GM18858 (cell line): ENCODE data around the gene ENTHD1.

Source experiments
- ATAC-seq: cut with Tn5 transposase; IDR thresholded peaks from one replicate; pipeline ENCODE4 v1.9.1; 2021; ENCODE audit not compliant: unreplicated experiment

The ENTHD1 gene, protein sequence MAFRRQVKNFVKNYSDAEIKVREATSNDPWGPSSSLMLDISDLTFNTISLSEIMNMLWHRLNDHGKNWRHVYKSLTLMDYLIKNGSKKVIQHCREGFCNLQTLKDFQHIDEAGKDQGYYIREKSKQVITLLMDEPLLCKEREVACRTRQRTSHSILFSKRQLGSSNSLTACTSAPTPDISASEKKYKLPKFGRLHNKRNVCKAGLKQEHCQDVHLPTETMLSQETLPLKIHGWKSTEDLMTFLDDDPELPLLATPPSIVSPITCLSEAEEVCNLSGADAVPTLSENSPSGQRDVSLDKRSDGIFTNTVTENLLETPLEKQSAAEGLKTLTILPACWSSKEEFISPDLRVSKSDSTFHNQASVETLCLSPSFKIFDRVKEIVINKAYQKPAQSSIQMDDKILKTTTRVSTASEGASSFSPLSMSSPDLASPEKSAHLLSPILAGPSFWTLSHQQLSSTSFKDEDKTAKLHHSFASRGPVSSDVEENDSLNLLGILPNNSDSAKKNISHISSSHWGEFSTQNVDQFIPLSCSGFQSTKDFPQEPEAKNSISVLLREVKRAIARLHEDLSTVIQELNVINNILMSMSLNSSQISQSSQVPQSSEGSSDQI

DNA sequence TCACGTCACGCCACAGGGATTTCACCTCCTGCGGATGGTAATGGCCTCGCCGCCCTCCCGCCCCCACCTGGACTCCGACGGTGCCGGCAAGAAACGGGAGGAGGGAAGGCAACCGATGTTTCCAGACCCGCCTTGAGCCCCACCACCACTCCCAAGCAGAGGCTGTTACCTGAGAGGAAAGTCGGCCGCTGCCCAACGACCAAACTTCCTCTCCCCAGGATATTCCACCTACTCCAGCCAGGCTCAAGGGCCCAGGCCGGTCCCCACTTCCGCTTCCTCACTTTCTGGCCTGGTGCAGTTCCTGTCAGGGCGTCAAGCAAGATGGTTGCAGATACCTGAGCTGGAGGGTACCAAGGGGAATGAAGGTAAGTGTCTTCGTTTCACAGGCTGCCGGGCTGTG is at the start of gene ENTHD1:
TSS of gene ENTHD1 (minus strand) at position 235 of the 400 bp plus-strand sequence. CDS start 6,012 bp downstream, outside the sequence.
- no peak for ATAC-seq

GRCh38 chr22:39943337-39943736 is 49.8 kb upstream of the ENTHD1 start:
- ATAC-seq: no peak

DNA sequence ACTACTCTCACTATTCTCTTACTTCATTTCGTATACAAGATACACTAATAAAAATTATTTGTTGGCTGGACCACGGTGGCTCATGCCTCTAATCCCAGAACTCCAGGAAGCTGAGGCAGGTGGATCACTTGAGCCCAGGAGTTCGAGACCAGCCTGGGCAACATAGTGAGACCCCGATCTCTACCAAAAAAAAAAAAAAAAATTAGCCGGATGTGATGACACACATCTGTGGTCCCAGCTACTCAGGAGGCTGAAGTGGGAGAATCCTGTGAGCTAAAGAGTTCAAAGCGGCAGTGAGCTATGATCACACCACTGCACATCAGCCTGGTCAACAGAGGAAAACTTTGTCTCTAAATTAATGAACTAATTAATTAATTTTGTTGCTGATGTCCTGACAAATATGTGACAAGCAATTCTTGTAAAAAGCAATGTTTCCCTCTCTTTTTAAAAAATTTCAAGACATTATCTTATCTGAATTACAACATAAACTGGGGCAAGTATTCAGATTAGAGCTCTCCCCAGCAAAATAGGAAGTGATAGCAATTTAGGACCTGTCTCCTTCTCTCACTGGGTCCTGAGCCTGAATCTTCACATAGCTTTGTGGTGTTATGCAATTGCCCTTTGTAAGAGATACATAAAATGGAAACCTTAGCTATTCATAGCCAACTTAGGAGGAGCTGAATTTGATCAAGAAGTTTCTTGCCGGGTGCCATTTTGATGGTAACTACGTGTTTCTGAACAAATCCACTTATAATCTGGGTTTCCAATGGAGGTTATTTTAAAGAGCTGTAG is 49.1 kb upstream of the ENTHD1 start:
- no peak for ATAC-seq

- no peak for ATAC-seq
Observed at GRCh38 chr22:39941601-39942000, 48.0 kb upstream of the ENTHD1 start.

DNA sequence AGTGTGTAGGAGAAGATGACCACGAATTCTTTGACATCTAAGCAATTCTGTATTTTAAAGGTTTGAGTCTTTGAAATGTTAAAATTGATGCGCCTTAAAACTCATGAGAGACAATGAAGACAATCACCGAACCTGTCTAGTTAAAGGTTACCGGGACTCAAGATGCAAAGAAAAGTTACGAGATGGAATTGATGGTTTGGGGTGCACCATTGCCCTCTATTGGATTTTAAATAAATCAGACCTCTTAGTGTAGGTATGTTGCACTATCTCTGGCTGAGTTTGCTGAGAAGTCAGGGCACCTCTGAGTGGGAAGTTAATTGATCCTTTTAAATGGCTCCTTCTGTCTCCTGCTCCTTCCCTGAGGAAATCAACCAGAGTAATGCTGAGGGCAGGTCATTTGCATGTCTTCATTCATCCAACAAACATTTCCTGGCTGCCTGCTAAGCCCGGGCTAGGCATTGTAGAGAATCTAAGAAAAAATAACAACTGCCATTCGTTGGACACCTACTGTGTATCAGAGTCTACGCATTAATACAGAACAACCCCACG is 47.3 kb upstream of the ENTHD1 start:
- ATAC-seq: no peak

GRCh38 chr22:39939830-39940229 is 46.3 kb upstream of the ENTHD1 start:
- no peak for ATAC-seq

DNA sequence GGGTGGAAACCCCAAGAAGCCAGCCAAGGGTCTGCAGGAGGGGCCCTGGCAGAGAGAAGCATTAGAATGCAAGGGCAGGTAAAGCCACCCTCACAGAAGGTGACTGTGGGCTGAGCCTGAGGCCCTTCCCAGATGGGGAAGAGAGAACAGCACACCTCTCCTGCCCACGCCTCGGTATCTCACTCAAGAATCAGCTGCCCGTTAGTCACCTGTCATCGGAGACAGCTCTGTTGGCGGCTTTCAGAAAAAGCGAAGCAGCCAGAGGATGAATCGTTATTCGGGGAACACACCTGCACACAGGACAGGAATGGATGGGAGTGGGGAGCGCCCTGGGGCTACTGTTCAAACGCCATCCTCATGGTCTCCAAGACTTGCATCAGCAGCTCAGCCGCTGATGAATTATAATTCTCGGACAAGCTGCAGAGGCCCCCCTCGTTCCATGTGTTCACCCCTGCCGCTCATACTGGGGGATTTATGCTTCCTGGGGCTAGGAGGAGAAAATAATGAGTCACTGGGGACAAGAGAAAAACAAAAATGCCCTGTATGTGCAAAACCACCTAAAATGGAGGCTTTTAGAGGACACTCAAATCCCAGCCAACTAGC is 45.0 kb upstream of the ENTHD1 start:
- no peak for ATAC-seq

GRCh38 chr22:39937906-39938305 is 44.3 kb upstream of the ENTHD1 start:
- ATAC-seq: no peak

DNA sequence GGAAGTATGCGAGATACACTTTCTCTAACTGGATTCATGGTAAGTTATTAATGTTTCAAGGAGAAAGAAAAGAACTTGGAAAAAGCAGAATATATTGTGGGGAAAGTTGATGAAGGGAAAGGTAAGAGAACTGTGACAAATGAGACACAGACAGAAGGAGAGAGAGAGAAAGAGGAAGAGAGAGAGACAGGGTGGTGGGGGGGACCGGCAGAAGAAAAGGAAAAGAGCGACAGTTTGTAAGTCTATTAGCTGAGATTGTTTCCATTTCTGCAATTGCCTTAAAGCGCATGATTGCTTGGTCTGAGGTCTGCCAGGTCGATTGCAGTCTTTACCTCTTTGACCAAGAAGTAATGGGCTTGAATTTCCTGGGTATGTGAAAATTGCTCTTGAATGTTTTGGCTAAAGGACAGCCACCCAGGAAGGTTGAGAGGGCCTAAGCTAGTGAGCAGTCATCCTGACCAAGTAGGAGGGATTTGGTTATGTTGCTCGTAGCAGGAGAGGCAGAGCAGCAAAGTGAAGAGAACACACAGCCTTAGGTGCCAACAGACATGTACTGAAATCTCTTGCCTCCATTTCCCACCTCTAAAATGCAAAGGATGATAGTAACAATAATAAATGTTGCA is 43.1 kb upstream of the ENTHD1 start:
- no peak for ATAC-seq

DNA sequence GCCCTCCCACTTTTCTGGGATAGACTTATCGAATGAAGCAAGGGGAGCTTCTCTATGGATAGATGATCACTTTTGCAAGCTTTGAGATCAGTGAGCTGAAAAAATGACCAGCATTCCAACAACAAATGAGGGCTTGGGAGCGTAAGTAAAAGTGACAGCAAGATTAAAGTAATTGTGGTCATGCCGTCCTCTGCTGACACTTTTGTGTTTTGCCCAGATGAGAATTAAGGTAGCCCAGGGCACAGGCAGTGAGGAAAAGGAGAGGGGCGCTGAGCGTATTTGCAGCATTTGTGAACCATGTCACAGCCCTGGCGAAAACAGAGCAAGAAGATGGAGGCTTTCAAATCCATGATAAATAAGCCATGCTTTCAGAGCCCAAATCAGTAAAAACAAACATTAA is 42.1 kb upstream of the ENTHD1 start:
- no peak for ATAC-seq

GRCh38 chr22:39935116-39935515 is 41.6 kb upstream of the ENTHD1 start:
- ATAC-seq: no peak

GRCh38 chr22:39933741-39934140 is 40.2 kb upstream of the ENTHD1 start:
- no peak for ATAC-seq

DNA sequence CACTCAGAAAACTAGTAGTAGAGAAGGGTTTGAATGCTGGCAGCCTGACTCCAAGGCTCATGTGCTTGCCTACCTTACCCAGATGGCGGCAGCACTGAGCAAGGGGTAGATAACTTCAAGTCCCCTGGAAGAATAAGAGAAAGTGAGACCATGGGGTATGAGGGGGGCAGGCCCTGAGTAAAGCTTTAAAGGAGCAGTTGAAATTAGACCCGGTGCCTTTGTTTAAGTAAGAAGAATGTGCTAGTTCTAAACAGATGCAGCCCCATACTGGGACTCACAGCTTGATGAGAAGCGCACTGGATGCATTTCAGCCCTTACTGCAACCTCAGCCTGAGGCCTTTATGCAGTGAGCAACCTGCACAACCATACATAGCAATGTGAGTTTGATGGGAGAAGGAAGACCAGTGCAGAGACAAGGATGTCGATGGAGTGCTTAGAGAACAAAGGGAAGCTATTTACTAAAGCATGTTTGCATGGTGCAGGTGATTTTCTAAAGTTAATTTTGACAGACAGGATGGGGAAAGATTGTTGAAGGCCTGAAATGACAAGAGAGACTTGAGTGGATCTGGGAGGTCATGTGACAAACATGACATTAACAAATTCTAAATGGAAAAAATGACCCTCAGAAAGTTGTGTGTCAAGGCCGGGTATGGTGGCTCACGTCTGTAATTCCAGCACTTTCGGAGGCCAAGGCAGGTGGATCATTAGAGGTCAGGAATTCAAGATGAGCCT is 39.5 kb upstream of the ENTHD1 start:
- no peak for ATAC-seq

DNA sequence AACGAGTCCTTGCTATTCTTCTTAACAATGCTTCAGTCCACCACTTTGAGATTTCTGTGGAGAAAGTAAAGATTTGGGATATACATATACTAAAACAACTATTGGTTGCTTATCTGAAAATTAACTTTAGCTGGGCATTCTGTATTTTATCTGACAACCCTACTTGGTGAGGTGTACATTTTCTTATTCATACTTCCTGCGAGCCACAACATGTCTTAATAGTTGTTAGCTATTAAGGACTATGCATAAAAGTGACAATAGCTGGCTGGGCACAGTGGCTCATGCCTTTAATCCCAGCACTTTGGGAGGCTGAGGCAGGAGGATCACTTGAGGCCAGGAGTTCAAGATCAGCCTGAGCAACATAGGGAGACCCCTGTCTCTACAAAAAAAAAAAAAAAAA is 38.6 kb upstream of the ENTHD1 start:
- ATAC-seq: no peak

- ATAC-seq: no peak
Observed at GRCh38 chr22:39931251-39931650, 37.7 kb upstream of the ENTHD1 start.

- ATAC-seq: no peak
Observed at GRCh38 chr22:39928536-39929520, 35.3 kb upstream of the ENTHD1 start.

DNA sequence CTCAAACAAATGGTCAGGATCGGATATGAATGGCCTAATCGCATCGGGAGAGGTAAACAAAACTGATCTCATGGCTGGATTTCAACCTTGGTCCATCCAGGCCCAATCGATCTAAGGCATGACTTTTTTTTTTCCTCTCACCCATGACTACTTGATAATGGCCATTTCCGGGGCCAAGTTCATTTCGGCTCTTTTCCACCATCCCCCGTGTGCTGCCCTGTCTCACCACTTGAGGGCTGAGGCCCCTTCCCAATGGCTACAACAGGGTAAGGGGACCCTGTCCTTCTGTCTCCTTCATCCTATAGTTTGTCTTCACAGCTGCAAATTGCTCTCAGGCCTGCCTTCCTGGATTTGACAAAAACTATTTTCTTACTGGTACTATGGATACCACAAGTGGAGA is 34.0 kb upstream of the ENTHD1 start:
- no peak for ATAC-seq

GRCh38 chr22:39926753-39927152 is 33.2 kb upstream of the ENTHD1 start:
- ATAC-seq: no peak
